HG03442 (cell line): Measurements from ENCODE around the gene ZNF441.
A peak's percentile ranks its signal among the peaks of the same experiment; 100 is the strongest.
"Not testable (repeated sequence)": the region's sequence is repeated elsewhere in the genome, so short reads cannot be mapped to it uniquely, and the experiment has no call there.

ENCODE experiments used
- ATAC-seq: cut with Tn5 transposase; IDR thresholded peaks from one replicate; pipeline ENCODE4 v1.9.1; 2021; ENCODE audit warnings: mild to moderate bottlenecking, moderate library complexity; ENCODE audit not compliant: unreplicated experiment

Gene ZNF441

DNA sequence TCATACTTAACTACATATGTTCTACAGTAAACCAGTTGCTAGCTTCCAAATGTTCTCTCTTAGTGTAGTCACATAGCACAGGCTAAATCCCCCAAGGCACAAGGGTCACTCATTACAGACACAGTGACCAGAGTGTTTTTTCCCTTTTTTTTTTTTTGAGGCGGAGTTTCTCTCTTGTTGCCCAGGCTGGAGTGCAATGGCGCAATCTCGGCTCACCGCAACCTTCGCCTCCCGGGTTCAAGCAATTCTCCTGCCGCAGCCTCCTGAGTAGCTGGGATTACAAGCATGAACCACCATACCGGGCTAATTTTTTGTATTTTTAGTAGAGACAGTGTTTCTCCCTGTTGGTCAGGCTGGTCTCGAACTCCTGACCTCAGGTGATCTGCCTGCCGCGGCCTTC lies 9.9 kb downstream of the ZNF441 start:
- ATAC-seq, result not testable (repeated sequence)

DNA sequence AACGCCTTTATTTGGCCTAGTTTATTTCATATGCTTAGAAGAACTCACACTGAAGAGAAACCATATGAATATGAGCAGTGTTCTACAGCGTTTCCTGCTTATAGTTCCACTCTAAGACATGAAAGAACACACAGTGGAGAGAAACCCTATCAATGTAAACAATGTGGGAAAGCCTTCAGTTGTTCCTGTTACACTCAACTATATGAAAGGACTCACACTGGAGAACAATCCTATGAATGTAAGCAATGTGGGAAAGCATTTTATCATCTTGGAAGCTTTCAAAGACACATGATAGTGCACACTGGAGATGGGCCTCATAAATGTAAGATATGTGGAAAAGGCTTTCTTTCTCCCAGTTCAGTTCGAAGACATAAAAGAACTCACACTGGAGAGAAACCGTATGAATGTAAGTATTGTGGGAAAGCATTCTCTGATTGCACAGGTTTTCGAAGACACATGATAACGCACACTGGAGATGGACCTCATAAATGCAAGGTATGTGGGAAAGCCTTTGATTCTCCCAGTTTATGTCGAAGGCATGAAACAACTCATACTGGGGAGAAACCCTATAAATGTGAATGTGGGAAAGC lies 13.7 kb downstream of the ZNF441 start:
- no peak for ATAC-seq

DNA sequence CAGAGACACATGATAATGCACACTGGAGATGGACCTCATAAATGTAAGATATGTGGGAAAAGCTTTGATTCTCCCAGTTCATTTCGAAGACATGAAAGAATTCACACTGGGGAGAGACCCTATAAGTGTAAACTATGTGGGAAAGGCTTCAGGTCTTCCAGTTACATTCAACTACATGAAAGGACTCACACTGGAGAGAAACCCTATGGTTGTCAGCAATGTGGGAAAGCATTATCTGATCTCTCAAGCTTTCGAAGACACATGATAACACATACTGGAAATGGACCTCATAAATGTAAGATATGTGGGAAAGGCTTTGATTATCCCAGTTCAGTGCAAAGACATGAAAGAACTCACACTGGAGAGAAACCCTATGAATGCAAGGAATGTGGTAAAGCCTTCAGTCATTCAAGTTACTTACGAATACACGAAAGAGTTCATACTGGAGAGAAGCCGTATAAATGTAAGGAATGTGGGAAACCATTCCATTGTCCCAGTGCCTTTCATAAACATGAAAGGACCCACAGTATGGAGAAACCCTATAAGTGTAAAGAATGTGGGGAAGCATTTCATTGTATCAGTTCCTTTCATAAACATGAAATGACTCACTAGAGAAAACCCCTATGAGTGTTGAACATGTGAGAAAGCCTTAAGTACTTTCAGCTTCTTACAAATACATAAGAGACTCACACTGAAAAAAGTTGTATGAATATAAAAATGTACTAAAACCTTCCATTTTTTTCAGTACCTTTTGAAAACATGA lies 14.7 kb downstream of the ZNF441 start:
- no peak for ATAC-seq

DNA sequence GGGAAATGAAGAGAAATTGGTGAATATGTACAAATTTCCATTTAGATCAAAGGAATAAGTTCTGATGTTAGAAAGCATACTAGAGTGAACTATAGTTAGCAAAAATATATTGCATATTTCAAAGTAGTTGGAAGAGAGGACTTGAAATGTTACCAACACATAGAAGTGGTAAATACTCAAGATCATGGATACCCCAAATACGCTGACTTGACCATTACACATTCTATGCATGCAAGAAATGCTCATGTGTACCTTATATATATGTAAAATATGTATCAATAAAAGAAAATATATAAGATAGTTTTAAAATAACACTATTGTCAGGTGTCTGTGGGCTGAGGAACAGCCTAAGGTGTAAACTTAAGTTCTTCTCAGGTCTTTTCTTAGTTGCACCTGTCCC lies 17.0 kb downstream of the ZNF441 start:
- ATAC-seq, result no peak

DNA sequence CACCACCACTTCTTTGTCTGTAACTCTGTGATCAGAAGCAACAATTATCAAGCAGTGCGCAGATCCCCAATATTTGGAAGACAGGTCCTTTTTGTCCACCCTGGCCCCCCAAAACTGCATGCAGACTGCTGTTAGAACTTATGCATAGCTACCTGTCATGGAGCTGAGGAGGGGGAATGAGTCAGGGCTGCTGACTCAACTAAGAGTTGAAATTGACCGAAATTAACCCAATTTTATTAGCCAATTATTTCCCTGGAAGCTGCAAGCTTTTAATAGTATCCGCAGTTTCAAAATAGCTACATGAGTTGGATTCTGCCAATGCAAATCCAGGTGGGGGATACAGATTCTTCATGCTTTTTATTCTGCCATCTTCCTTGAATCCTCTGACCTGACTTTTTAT lies 17.6 kb downstream of the ZNF441 start:
- ATAC-seq, result no peak

DNA sequence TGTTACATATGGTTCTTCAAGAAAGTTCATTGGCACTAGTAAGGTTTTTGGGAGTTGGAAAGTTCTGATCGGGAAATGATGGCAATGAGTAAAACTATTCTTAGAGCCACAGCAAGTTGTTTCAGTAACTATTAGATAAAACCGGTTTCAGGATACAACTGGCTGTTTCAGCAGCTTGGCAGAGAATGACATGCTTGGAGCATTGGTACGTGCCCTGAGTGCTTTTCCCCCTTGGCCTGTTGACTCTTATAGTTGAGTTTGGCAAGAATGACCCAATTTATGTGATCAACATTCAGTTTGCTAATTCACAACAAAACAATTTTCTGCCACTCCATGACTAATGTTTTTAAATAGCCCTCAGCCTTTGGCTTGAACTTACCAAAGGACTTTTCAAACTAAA lies 20.7 kb downstream of the ZNF441 start:
- no peak for ATAC-seq

DNA sequence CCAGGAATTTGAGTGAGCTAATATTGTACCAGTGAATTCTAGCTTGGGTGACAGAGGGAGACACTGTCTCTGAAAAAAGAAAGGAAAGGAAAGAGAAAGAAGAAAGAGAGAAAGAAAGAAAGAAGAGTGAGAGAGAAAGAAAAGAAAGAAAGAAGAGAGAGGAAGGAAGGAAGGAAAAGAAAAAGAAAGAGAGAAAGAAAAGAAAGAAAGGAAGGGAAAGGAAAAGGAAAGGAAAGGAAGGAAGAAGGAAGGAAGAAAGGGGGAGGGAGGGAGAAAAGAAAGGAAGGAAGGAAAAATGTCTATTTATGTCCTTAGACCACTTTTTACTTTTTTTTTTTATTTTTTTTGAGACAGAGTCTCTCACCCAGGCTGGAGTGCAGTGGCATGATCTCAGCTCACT lies 26.1 kb downstream of the ZNF441 start:
- ATAC-seq, result no peak

DNA sequence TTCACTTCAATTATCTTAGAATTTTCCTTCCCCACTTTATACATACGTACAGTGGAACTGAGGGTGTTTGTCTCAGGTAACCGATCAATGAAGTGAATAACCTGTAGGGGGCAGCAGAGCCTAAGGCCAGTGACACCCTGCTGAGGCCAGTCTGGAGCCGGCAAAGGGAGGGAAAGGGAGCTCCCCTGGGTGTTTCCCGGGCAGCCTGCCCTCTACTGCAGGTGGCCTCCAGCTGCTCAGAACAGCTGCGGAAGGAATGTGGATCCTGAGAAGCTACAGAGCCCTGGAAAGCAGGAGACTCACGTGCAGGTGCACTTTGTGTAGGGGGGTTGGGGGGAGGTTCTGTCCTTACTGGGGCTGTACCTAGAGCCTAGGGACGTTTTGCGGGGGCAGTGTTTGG lies 30.7 kb downstream of the ZNF441 start:
- peak; percentile 47 for ATAC-seq

DNA sequence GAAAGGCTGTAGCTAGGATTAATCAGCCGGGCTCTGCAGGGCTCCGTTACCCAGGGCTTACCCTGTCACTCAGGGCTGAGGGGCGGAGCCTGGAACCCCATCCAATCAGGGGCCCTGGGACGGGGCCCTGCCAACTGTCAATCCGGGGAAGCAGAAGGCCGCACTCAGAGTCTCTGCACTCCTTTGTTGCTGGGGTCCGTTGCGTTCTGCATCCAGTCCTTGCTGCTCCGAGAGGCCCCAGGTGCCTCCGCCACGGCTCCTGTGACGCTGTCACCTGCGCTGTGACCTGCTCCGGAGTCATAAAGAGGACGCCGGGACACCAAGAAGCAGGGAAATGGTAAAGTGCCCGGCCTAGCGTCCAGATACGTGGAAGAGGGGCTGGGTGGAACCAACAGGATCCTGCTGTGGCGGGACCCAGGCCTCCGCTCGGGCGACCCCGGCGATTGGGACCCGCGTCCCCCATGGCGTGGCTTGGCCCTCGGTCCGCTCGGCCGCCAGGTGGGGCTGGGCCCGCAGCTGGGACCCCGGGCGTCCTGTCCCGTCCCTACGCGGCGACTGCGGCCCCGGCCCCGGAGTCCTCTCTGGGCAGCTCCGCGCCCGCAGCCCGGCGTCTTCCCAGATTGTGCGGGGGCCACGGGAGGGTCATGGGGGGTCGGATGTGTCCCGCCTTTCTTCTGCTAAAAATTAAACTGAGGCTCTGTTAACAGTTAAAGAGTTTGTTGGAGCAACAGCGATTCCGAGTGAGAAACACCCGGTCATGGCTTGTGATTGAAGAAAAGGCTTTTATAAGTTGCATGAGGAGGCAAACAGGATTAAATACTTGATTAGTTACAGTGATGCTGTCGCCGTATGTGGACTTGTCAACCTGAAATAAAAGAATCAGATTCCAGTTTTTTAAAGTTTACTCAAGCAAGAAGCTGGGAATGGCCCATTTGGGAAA lies 31.9 kb downstream of the ZNF441 start, which contains the start of gene ZNF491:
Gene ZNF491, plus strand, starts transcription at position 133 of the 940 bp plus-strand sequence. CDS start 7,431 bp downstream, outside the sequence.
- ATAC-seq, result peak; percentile 87

DNA sequence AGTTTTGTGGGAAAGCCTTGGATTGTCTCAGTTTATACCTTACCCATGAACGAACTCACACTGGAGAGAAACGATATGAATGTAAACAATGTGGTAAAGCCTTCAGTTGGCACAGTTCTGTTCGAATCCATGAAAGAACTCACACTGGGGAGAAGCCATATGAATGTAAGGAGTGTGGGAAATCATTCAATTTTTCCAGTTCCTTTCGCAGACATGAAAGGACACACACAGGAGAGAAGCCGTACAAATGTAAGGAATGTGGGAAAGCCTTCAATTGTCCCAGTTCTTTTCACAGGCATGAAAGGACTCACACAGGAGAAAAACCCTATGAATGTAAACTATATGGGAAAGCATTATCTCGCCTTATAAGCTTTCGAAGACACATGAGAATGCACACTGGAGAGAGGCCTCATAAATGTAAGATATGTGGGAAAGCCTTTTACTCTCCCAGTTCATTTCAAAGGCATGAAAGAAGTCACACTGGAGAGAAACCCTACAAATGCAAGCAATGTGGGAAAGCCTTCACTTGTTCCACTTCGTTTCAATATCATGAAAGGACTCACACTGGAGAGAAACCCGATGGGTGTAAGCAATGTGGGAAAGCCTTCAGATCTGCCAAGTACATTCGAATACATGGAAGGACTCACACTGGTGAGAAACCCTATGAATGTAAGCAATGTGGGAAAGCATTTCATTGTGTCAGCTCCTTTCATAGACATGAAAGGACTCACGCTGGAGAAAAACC lies 39.7 kb downstream of the ZNF441 start:
- no peak for ATAC-seq

DNA sequence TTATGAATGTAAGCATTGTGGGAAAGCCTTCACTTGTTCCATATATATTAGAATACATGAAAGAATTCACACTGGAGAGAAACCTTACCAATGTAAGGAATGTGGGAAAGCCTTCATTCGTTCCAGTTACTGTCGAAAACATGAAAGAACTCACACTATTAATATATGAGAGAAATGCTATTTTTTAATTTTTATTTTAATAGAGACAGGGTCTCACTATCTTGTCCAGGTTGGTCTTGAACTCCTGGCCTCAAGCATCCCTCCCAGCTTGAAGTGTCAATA lies 40.2 kb downstream of the ZNF441 start:
- no peak for ATAC-seq

DNA sequence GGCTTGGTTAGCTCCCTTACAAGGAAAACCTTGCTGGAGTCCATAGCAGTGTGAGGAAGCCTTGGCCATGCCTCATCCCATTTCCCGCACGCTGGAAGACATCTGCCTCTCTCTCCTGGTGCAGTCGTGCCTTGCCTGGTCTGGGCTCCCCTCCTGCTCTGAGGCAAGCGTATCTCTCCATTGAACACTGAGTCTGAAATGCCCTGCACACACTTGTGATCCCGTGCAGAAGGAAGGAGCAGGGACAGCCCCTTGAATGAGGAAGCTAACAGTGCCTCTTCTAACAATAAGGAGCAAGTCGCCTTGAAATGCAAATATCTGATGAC lies 46.9 kb downstream of the ZNF441 start:
- no peak for ATAC-seq

DNA sequence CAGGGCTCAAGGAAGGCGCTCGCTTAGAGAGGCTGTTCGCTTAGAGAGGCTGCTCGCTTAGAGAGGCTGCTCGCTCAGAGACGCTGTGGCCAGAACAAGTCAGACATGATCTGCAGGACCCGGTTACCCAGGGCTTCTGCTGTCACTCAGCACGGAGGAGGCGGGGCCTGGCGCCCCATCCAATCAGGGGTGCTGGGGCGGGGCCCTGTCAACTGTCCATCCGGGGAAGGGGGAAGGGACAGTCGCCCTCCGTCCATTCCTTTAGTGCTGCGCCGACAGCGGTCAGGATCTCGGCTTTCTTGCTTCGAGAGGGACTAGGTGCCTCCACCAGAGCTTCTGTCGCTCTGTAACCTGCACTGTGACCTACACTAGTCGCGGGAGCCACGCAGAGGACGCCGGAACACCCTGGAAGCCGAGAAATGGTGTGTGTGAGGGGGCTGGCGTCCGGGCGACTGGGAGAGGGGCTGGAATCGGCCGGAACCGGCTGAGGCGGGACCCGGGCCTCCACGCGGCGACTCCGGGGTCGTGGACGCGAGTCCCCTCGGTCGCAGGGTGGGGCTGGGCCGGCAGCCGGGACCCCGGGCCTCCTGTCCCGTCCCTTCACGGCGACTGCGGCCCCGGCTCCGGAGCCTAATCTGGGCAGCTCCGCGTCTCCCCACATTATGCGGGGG lies 47.4 kb downstream of the ZNF441 start, which contains the start of gene ZNF440:
Gene ZNF440, plus strand, starts transcription at position 245 of the 671 bp plus-strand sequence. Its CDS starts 175 bp downstream, at position 420.
- ATAC-seq, result peak; percentile 95

DNA sequence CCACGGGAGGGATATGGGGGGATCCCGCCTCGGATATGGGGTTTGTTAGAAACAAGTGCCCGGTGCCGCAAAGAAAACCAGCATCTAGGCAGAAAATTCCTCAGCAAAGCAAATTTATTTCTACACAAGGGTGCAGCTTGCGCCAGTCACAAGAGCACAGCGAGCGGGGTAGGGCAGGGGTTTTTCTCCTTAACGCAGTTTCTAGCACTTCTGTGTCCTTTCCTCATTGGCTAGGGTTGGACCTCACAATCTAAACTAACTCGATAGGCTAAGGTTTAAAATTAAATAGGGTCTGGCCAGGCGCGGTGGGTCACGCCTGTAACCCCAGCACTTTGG lies 47.9 kb downstream of the ZNF441 start:
- ATAC-seq, result no peak

DNA sequence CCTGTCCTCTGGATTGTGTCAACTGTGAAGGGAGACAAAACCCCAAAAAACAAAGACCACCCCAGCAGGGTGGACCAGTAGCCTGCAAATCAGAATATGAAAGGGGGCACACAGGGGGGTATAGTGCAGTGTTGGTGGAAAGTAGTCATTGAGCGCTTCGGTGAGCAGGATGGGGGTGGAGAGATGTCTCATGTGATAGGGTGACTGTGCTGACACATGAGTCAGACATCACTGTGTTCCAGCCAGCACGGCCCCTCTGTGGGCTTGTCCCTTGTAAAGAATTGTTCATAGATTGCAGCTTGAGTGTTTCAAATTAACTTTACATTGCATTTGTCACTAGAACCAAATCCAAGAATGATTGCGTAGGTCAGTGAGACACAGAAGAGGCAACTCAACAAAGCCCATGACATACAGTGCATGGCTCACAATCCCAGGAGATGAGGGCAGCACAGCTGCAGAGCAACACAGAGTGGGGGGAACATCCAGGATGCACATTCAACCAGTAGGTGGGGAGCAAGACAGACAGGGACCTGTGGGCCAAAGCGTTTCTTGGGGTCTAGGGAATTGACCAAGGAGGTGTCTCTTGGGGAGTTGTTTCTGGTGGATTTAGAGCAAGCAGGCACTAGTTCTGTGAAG lies 54.8 kb downstream of the ZNF441 start:
- ATAC-seq, result no peak

DNA sequence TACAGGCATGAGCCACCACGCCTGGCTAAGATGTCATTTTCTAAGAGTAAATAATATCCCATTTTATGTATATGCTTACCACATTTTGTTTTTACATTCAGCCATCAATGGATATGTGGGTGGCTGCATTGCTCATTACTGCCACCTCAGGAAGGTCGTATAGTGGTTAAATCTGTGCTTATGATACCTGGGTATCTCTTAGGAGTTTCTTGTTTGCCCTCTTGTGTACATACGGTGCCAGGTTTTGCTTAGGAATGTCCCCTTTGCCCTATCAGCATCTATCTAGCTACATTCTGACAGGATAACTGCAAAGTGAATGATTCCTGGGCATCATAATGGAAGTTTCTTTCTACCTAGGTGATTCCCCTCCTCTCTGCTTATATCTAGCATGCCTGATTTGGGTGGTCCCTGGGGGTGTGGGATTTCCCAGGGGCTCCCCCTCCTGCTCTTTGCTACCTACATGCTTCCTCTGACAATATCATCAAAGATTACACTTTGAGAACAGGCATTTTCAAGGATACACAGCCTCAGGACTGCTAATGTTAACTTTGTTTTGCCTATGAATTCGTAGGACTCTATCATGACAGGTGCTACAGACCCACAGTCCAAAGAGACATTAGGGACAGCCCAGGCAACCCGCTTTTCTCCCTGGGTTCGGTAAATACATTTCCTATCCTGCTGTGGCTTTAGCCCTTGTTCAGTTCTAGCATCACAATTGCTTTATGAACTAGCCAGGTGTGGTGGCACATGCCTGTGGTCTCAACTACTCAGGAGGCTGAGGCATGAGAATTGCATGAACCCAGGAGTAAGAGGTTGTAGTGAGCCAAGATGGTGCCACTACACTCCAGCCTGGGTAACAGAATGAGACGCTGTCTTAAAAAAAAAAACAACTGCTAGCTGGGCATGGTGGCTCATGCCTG lies 62.4 kb downstream of the ZNF441 start:
- not testable (repeated sequence) for ATAC-seq

DNA sequence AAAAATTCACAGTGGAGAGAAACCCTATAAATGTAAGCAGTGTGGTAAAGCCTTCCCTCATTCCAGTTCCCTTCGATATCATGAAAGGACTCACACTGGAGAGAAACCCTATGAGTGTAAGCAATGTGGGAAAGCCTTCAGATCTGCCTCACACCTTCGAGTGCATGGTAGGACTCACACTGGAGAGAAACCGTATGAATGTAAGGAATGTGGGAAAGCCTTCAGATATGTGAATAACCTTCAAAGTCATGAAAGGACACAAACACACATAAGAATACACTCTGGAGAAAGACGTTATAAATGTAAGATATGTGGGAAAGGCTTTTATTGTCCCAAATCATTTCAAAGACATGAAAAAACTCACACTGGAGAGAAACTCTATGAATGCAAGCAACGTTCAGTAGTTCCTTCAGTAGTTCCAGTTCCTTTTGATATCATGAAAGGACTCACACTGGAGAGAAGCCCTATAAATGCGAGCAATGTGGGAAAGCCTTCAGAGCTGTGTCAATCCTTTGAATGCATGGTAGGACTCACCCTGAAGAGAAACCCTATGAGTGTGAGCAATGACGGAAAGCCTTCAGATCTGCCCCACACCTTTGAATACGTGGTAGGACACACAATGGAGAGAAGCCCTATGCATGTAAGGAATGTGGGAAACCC lies 65.6 kb downstream of the ZNF441 start:
- ATAC-seq, result no peak

DNA sequence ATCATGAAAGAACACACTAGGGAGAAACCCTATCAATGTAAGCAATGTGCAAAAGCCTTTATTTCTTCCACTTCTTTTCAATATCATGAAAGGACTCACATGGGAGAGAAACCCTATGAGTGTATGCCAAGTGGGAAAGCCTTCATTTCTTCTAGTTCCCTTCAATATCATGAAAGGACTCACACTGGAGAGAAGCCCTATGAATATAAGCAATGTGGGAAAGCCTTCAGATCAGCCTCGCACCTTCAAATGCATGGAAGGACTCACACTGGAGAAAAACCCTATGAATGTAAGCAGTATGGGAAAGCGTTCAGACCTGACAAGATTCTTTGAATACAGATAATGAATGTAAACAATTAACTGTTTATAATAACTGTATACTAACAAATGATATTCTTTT lies 66.7 kb downstream of the ZNF441 start:
- no peak for ATAC-seq
